HepG2 (cell line): ENCODE data around the gene LCK. TPM values are rescaled to one million over a fixed set of nuclear protein-coding genes. Genes with fewer than 3 reads are reported as not detected.

Experiments
- EEA1 ChIP-seq: sonication (generic); formaldehyde crosslinking; IDR thresholded peaks from 2 replicates; pipeline ENCODE4 v1.5.1; 2020; ENCODE audit warnings: mild to moderate bottlenecking, missing genetic modification reagents, borderline replicate concordance
- FLYWCH1 ChIP-seq: sonication (generic); formaldehyde crosslinking; IDR thresholded peaks from 2 replicates; pipeline ENCODE4 v1.8.1; 2023; ENCODE audit warnings: mild to moderate bottlenecking, missing genetic modification reagents
- NFYB ChIP-seq: sonication (generic); formaldehyde crosslinking; IDR thresholded peaks from 2 replicates; pipeline ENCODE4 v1.4.0; 2020; ENCODE audit warnings: missing genetic modification reagents
- NR1H2 ChIP-seq: sonication (generic); formaldehyde crosslinking; IDR thresholded peaks from 2 replicates; pipeline ENCODE4 v1.8.1; 2022; ENCODE audit warnings: low read depth, missing genetic modification reagents, borderline replicate concordance
- TEAD2 ChIP-seq: sonication (generic); formaldehyde crosslinking; IDR thresholded peaks from 2 replicates; pipeline ENCODE4 v1.9.0; 2021; ENCODE audit warnings: missing genetic modification reagents
- ZBTB42 ChIP-seq: sonication (generic); formaldehyde crosslinking; IDR thresholded peaks from 2 replicates; pipeline ENCODE4 v1.5.0; 2020; ENCODE audit warnings: mild to moderate bottlenecking, missing genetic modification reagents
- ZC3H13 ChIP-seq: sonication (generic); formaldehyde crosslinking; IDR thresholded peaks from 2 replicates; pipeline ENCODE4 v1.8.1; 2023; ENCODE audit warnings: mild to moderate bottlenecking, missing genetic modification reagents, moderate library complexity
- ZFP62 ChIP-seq: sonication (generic); formaldehyde crosslinking; IDR thresholded peaks from 2 replicates; pipeline ENCODE4 v1.4.0; 2020; ENCODE audit warnings: missing genetic modification reagents
- ZNF143 ChIP-seq: sonication (generic); formaldehyde crosslinking; IDR thresholded peaks from 2 replicates; pipeline ENCODE4 v1.4.0; 2020; ENCODE audit warnings: missing genetic modification reagents
- ZNF350 ChIP-seq: sonication (generic); formaldehyde crosslinking; IDR thresholded peaks from 2 replicates; pipeline ENCODE4 v1.4.0; 2020; ENCODE audit warnings: mild to moderate bottlenecking, low read depth, missing genetic modification reagents, borderline replicate concordance
- ZNF773 ChIP-seq: sonication (generic); formaldehyde crosslinking; IDR thresholded peaks from 2 replicates; pipeline ENCODE4 v1.4.0; 2020; ENCODE audit warnings: missing genetic modification reagents, borderline replicate concordance
- ZNF879 ChIP-seq: sonication (generic); formaldehyde crosslinking; IDR thresholded peaks from 2 replicates; pipeline ENCODE4 v1.8.1; 2023; ENCODE audit warnings: missing genetic modification reagents
- polyA plus RNA-seq, 8 experiments: library from polyadenylated mRNA; depleted of rRNA in 3 of 8; stranded (reverse) in 7 of 8; unstranded in 1 of 8; fragments of >200 nt; fragmentation: Illumina TruSeq in 4 of 8; extraction: Trizol in 4 of 8; gene quantifications; 2 replicates each; pipeline versions ENCODE4 v1.2.1 to v1.2.3, GENCODE V29; 2011 to 2016; ENCODE audit warnings: low read depth in 4 of 8, missing spikeins in 1 of 8, mixed read lengths in 1 of 8; ENCODE audit not compliant: insufficient read depth in 1 of 8
- total RNA-seq, 5 experiments: library from RNA; depleted of rRNA; stranded (reverse); fragments of >200 nt; fragmentation: Illumina TruSeq; extraction: Trizol; gene quantifications; 2 replicates each; pipeline ENCODE4 v1.2.3, GENCODE V29; 2016; ENCODE audit warnings: low read depth in 1 of 5
- TF ChIP-seq, protein P1 (sequence below): sonication (generic); formaldehyde crosslinking; IDR thresholded peaks from 2 replicates; pipeline ENCODE4 v1.4.0; 2020; ENCODE audit warnings: mild to moderate bottlenecking, missing genetic modification reagents
- TF ChIP-seq, protein P2 (sequence below): sonication (generic); formaldehyde crosslinking; IDR thresholded peaks from 2 replicates; pipeline ENCODE4 v1.5.0; 2020; ENCODE audit warnings: mild to moderate bottlenecking, low read depth, missing genetic modification reagents, borderline replicate concordance
- TF ChIP-seq, protein P3 (sequence below): sonication (generic); formaldehyde crosslinking; IDR thresholded peaks from 2 replicates; pipeline ENCODE4 v1.4.0; 2020; ENCODE audit warnings: low read depth, missing genetic modification reagents
- TF ChIP-seq, protein P4 (sequence below): sonication (generic); formaldehyde crosslinking; IDR thresholded peaks from 2 replicates; pipeline ENCODE4 v1.9.0; 2021; ENCODE audit warnings: missing genetic modification reagents, mild to moderate bottlenecking, borderline replicate concordance
- TF ChIP-seq, protein P5 (sequence below): sonication (generic); formaldehyde crosslinking; IDR thresholded peaks from 2 replicates; pipeline ENCODE4 v1.5.0; 2020; ENCODE audit warnings: missing genetic modification reagents
- TF ChIP-seq, protein P6 (sequence below): IDR thresholded peaks from 2 replicates; pipeline ENCODE4 v1.6.1; 2016
- TF ChIP-seq, protein P7 (sequence below): sonication (generic); formaldehyde crosslinking; IDR thresholded peaks from 2 replicates; pipeline ENCODE4 v1.8.1; 2023; ENCODE audit warnings: mild to moderate bottlenecking, inconsistent platforms, moderate library complexity, missing genetic modification reagents, borderline replicate concordance

Gene LCK
- total and polyA plus RNA-seq, 2 of the 13 experiments (the other 11 are each of a cell fraction or from before 2014, with no cell fraction given): 0.93 to 1.8 TPM

DNA sequence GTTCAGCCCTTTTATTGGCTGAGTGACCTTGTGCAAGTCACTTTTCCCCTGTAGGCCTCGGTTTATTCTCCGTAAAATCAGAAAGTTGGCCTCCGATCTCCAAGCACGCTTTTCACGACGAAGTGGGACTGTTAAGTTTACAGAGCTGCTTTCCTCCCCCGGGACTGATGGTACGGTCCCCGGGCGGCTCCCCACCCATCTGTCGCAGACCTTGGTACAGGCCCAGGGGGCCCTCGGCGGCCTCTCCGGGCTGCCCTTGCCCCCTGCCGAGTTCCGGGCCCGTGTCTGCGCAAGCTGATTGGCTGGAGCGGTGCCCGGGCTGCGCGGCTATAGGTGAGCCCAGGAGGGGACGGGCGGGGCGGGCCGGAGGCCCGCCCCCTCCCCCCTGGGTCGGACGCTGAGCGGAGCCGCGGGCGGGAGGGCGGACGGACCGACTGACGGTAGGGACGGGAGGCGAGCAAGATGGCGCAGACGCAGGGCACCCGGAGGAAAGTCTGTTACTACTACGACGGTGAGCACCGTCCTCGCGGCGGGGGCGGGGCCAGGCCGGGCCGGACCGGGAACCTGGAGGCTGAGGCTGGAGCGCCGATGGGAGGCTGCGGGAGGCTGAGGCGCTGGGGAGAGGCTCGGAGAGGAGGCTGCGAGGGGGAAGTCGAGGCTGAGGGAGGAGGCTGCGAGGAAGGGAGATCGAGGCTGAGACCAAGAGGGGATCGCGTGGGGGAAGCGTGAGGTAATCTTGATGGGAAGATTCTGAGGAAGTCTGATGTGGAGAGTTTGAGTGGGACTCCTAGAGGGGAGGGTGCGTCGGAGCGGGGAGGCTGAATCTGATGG is 40.9 kb downstream of the LCK start, which contains the start of gene HDAC1 (continued):
- TF ChIP-seq, protein P1, sequence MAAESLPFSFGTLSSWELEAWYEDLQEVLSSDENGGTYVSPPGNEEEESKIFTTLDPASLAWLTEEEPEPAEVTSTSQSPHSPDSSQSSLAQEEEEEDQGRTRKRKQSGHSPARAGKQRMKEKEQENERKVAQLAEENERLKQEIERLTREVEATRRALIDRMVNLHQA (CRISPR knock-in tag): no peak
- TF ChIP-seq, protein P2, sequence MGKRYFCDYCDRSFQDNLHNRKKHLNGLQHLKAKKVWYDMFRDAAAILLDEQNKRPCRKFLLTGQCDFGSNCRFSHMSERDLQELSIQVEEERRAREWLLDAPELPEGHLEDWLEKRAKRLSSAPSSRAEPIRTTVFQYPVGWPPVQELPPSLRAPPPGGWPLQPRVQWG: no peak
- TF ChIP-seq ZNF350 (CRISPR knock-in tag) (no peak; the same call in 1 of the 2 replicates), ZNF143 (no peak), ZBTB42 (no peak; the same call in 1 of the 2 replicates), ZNF773 (CRISPR knock-in tag) (no peak; the same call in 1 of the 2 replicates), FLYWCH1 (CRISPR knock-in tag) (no peak), NFYB (CRISPR knock-in tag) (peak; percentile 88), EEA1 (CRISPR knock-in tag) (peak; percentile 92), ZNF879 (CRISPR knock-in tag) (peak; percentile 82; the same call in 1 of the 2 replicates), ZFP62 (CRISPR knock-in tag) (no peak), NR1H2 (CRISPR knock-in tag) (no peak), ZC3H13 (CRISPR knock-in tag) (no peak), TEAD2 (no peak)
- TF ChIP-seq, protein P3, sequence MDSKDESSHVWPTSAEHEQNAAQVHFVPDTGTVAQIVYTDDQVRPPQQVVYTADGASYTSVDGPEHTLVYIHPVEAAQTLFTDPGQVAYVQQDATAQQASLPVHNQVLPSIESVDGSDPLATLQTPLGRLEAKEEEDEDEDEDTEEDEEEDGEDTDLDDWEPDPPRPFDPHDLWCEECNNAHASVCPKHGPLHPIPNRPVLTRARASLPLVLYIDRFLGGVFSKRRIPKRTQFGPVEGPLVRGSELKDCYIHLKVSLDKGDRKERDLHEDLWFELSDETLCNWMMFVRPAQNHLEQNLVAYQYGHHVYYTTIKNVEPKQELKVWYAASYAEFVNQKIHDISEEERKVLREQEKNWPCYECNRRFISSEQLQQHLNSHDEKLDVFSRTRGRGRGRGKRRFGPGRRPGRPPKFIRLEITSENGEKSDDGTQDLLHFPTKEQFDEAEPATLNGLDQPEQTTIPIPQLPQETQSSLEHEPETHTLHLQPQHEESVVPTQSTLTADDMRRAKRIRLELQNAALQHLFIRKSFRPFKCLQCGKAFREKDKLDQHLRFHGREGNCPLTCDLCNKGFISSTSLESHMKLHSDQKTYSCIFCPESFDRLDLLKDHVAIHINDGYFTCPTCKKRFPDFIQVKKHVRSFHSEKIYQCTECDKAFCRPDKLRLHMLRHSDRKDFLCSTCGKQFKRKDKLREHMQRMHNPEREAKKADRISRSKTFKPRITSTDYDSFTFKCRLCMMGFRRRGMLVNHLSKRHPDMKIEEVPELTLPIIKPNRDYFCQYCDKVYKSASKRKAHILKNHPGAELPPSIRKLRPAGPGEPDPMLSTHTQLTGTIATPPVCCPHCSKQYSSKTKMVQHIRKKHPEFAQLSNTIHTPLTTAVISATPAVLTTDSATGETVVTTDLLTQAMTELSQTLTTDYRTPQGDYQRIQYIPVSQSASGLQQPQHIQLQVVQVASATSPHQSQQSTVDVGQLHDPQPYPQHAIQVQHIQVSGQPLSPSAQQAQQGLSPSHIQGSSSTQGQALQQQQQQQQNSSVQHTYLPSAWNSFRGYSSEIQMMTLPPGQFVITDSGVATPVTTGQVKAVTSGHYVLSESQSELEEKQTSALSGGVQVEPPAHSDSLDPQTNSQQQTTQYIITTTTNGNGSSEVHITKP (CRISPR knock-in tag): peak; percentile 99
- TF ChIP-seq, protein P4, sequence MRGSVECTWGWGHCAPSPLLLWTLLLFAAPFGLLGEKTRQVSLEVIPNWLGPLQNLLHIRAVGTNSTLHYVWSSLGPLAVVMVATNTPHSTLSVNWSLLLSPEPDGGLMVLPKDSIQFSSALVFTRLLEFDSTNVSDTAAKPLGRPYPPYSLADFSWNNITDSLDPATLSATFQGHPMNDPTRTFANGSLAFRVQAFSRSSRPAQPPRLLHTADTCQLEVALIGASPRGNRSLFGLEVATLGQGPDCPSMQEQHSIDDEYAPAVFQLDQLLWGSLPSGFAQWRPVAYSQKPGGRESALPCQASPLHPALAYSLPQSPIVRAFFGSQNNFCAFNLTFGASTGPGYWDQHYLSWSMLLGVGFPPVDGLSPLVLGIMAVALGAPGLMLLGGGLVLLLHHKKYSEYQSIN (CRISPR knock-in tag): no peak
- TF ChIP-seq, protein P5, sequence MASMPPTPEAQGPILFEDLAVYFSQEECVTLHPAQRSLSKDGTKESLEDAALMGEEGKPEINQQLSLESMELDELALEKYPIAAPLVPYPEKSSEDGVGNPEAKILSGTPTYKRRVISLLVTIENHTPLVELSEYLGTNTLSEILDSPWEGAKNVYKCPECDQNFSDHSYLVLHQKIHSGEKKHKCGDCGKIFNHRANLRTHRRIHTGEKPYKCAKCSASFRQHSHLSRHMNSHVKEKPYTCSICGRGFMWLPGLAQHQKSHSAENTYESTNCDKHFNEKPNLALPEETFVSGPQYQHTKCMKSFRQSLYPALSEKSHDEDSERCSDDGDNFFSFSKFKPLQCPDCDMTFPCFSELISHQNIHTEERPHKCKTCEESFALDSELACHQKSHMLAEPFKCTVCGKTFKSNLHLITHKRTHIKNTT (CRISPR knock-in tag): no peak
- TF ChIP-seq, protein P6, sequence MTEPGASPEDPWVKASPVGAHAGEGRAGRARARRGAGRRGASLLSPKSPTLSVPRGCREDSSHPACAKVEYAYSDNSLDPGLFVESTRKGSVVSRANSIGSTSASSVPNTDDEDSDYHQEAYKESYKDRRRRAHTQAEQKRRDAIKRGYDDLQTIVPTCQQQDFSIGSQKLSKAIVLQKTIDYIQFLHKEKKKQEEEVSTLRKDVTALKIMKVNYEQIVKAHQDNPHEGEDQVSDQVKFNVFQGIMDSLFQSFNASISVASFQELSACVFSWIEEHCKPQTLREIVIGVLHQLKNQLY (CRISPR knock-in tag): no peak
- TF ChIP-seq, protein P7, sequence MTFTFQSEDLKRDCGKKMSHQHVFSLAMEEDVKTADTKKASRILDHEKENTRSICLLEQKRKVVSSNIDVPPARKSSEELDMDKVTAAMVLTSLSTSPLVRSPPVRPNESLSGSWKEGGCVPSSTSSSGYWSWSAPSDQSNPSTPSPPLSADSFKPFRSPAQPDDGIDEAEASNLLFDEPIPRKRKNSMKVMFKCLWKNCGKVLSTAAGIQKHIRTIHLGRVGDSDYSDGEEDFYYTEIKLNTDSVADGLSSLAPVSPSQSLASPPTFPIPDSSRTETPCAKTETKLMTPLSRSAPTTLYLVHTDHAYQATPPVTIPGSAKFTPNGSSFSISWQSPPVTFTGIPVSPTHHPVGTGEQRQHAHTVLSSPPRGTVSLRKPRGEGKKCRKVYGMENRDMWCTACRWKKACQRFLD (CRISPR knock-in tag): no peak
